BJ (cell line): ENCODE data around the gene SERPINC1. TPM values are rescaled to one million over a fixed set of nuclear protein-coding genes. Genes with fewer than 3 reads are reported as not detected.
"Not testable (repeated sequence)": the region's sequence is repeated elsewhere in the genome, so short reads cannot be mapped to it uniquely, and the experiment has no call there.

Source experiments
- CTCF ChIA-PET: fragments of 350-600 bp; formaldehyde crosslinking; extraction: SDS; loops from one replicate; lab custom pipeline; 2021; ENCODE audit warnings: antibody characterized with exemption, inconsistent platforms; lab: Yijun Ruan, JAX
- POLR2A ChIA-PET: fragments of 300-600 bp; sonication (Branson Sonifier 250); formaldehyde crosslinking; extraction: SDS; loops from one replicate; lab custom pipeline; 2021; ENCODE audit warnings: antibody characterized with exemption; lab: Charles Lee
- DNase-seq: peaks from one replicate; pipeline ENCODE4 v3.0.0-alpha.2; 2011; ENCODE audit warnings: low read depth
- H3K27me3 ChIP-seq: 2 replicates; pipeline ENCODE4 v1.6.0; 2011; ENCODE audit warnings: low read length; ENCODE audit not compliant: control insufficient read depth, insufficient read depth
- H3K36me3 ChIP-seq: 2 replicates; pipeline ENCODE4 v1.5.1; 2011; ENCODE audit warnings: low read length; ENCODE audit not compliant: control insufficient read depth, insufficient read depth
- H3K4me3 ChIP-seq: 2 replicates; pipeline ENCODE4 v1.5.1; 2011; ENCODE audit warnings: low read depth, mild to moderate bottlenecking, control low read depth, low read length
- CTCF ChIP-seq: IDR thresholded peaks from 2 replicates; pipeline ENCODE4 v1.5.1; 2011; ENCODE audit warnings: low read depth, mild to moderate bottlenecking, control low read depth, inconsistent platforms, low read length, moderate library complexity; ENCODE audit not compliant: insufficient read depth
- polyA plus RNA-seq: library from polyadenylated mRNA; depleted of rRNA; stranded (reverse); fragments of >200 nt; gene quantifications from 2 replicates; pipeline ENCODE4 v1.2.3, GENCODE V29; 2011

Gene SERPINC1
- polyA plus RNA-seq, 1 experiment, result 0.05 TPM

GRCh38 chr1:173863224-173864161, 53.6 kb downstream of the SERPINC1 start:
- Histone ChIP-seq H3K27me3 (no peaks in the 10 kb centered on the region), H3K36me3 (peaks cover 8% of the 10 kb centered on the region), H3K4me3 (no peak overlapping the region)
- POLR2A ChIA-PET, result interaction anchor here (0.5 kb wide), 1 partner anchor 1005 kb away, joined by 3 read pairs; no protein-coding TSS in a partner anchor
- DNase-seq, result no peak
- CTCF ChIA-PET, result interaction anchor here (1.2 kb wide), 1 partner anchor 11 kb away, joined by 4 read pairs; no protein-coding TSS in a partner anchor
- no peak for TF ChIP-seq CTCF

DNA sequence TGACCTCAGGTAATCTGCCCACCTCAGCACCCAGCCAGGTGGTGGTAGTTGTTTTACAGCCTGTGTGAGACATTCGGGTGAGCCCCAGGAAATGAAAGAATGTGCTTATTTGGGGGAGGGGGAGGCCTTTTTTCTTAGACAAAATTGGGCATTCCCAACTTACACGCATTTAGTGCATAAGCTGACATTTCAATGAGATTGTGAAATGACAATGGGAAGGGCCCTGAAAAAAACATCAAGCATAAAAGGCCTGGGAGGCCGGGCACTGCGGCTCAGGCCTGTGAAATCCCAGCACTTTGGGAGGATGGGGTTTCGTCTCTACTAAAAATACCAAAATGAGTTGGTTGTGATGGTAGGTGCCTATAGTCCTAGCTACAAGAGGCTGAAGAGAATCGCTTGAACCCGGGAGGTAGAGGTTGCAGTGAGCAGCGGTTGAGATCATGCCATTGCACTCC, 54.3 kb downstream of the SERPINC1 start:
- DNase-seq, result no peak
- no peak overlapping the region for H3K4me3 ChIP-seq
- TF ChIP-seq CTCF, result no peak
- H3K27me3 ChIP-seq, result no peaks in the 10 kb centered on the region
- POLR2A ChIA-PET, result interaction anchor here (0.5 kb wide), 1 partner anchor 1004 kb away, joined by 3 read pairs; no protein-coding TSS in a partner anchor
- CTCF ChIA-PET, result interaction anchor here (1.2 kb wide), 1 partner anchor 11 kb away, joined by 4 read pairs; no protein-coding TSS in a partner anchor
- peaks cover 8% of the 10 kb centered on the region for H3K36me3 ChIP-seq

DNA sequence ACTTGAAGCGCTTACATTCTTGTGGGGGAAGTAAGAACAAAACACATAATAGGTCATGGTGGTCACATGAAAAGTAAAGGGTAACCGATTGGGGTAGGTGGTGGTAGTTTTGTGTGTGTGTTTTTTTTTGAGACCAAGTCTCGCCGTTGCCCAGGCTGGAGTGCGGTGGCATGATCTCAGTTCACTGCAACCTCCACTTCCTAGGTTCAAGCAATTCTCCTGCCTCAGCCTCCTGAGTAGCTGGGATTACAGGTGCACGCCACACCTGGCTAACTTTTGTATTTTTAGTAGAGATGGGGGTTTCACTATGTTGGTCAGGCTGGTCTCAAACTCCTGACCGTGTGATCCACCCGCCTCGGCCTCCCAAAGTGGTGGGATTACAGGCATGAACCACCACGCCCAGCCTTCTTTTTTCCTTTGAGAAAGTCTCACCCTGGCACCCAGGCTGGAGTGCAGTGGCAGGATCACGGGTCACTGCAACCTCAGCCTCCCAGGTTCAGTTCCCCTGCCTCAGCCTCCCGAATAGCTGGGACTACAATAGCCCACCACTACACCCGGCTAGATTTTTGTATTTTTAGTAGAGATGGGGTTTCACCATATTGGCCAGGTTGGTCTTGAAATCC, 54.9 kb downstream of the SERPINC1 start:
- H3K36me3 ChIP-seq, H3K27me3 ChIP-seq, H3K4me3 ChIP-seq, CTCF ChIA-PET, DNase-seq, POLR2A ChIA-PET: not testable (repeated sequence)

- TF ChIP-seq CTCF, result no peak
- Histone ChIP-seq H3K4me3 (no peak overlapping the region), H3K27me3 (no peaks in the 10 kb centered on the region), H3K36me3 (peaks cover 8% of the 10 kb centered on the region)
- ChIA-PET POLR2A (no interaction called here), CTCF (interaction anchor here (0.7 kb wide), 1 partner anchor 10 kb away, joined by 3 read pairs; no protein-coding TSS in a partner anchor)
- DNase-seq, result no peak
Measured at GRCh38 chr1:173861731-173862145, 55.4 kb downstream of the SERPINC1 start.

DNA sequence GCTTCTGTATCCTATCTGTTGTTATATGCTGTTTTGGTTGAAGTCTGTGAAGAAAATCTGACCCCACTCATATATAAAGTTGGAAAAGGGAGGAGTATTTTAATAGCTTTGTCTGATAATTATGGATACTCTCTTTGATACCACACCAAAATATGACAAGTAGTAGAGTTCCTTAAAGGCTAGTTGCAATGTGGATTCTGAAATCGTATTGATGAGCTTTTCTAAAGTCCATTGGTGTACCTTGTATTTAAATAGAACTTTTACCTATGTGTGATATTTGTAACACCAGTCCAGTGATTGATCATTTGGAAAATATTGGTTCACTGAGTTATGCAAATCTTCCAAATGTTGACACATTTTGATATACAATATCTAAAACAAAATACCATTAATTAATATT, 57.1 kb downstream of the SERPINC1 start:
- ChIA-PET POLR2A (no interaction called here), CTCF (interaction anchor here (1.1 kb wide), 1 partner anchor 169 kb away, joined by 3 read pairs; no protein-coding TSS in a partner anchor)
- DNase-seq, result no peak
- no peak for TF ChIP-seq CTCF
- Histone ChIP-seq H3K36me3 (peaks cover 8% of the 10 kb centered on the region), H3K27me3 (no peaks in the 10 kb centered on the region), H3K4me3 (no peak overlapping the region)

DNA sequence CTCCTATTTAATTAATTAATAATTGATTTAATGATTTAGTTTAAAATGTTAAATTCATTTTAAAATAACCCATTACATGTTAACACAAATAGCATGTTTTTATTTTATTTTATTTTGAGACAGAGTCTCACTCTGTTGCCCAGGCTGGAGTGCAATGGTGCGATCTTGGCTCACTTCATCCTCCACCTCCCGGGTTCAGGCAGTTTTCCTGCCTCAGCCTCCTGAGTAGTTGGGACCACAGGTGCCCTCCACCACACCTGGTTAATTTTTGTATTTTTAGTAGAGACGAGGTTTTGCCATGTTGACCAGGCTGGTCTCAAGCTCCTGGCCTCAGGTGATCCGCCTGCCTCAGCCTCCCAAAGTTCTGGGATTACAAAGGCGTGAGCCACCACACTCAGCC, 57.6 kb downstream of the SERPINC1 start:
- CTCF ChIA-PET, POLR2A ChIA-PET, DNase-seq, H3K4me3 ChIP-seq, H3K36me3 ChIP-seq, H3K27me3 ChIP-seq: not testable (repeated sequence)
